Neural progenitor cell (in vitro differentiated cells): ENCODE data around the gene CA10.

ENCODE experiments used
- CTCF ChIP-seq: fragments of 200-600 bp; sonication (generic); IDR thresholded peaks from 2 replicates; pipeline ENCODE4 v1.5.1; 2017; ENCODE audit warnings: antibody characterized with exemption, mild to moderate bottlenecking
- EZH2 ChIP-seq: fragments of 200-600 bp; sonication (generic); IDR thresholded peaks from 2 replicates; pipeline ENCODE4 v1.6.1; 2017; ENCODE audit warnings: antibody characterized with exemption, mild to moderate bottlenecking, moderate library complexity
- EZH2phosphoT487 ChIP-seq: fragments of 200-600 bp; sonication (generic); IDR thresholded peaks from 2 replicates; pipeline ENCODE4 v1.6.1; 2017; ENCODE audit warnings: antibody characterized with exemption

- no peak for TF ChIP-seq EZH2
- no peak for TF ChIP-seq CTCF
- no peak for TF ChIP-seq EZH2phosphoT487
Observed at GRCh38 chr17:51937264-51937663, 221.2 kb downstream of the CA10 start.
